Activated CD4-positive, CD25-positive, alpha-beta regulatory T cell treated with anti-CD3 and anti-CD28 coated beads, Interleukin-2, amount 50 U/mL, for 16 hours (primary cell): ENCODE results near the gene PACRG.

ENCODE experiments used
- DNase-seq: peaks from one replicate; pipeline ENCODE4 v3.0.0-alpha.2; 2020; ENCODE audit warnings: low read depth, low spot score

PACRG gene

GRCh38 chr6:162778603-162779002, 50.8 kb downstream of the PACRG start:
- no peak for DNase-seq

- DNase-seq: no peak
These were observed 58.0 kb downstream of the PACRG start for GRCh38 chr6:162785632-162786242.

- no peak for DNase-seq
These were observed 70.9 kb downstream of the PACRG start for GRCh38 chr6:162798546-162799266.

- no peak for DNase-seq
These were observed 86.7 kb downstream of the PACRG start for GRCh38 chr6:162814426-162814973.

GRCh38 chr6:162817196-162817595, 89.4 kb downstream of the PACRG start:
- no peak for DNase-seq

GRCh38 chr6:162819284-162819683, 91.5 kb downstream of the PACRG start:
- DNase-seq: no peak

- DNase-seq: no peak
These were observed 93.3 kb downstream of the PACRG start for GRCh38 chr6:162821102-162821501.

- no peak for DNase-seq
These were observed 97.8 kb downstream of the PACRG start for GRCh38 chr6:162825597-162825996.

- DNase-seq: no peak
These were observed 101.4 kb downstream of the PACRG start for GRCh38 chr6:162829013-162829742.

- DNase-seq: no peak
These were observed 106.0 kb downstream of the PACRG start for GRCh38 chr6:162833776-162834175.

GRCh38 chr6:162845972-162846371, 118.2 kb downstream of the PACRG start:
- DNase-seq: no peak

GRCh38 chr6:162846723-162847122, 118.9 kb downstream of the PACRG start:
- no peak for DNase-seq

- no peak for DNase-seq
These were observed 121.5 kb downstream of the PACRG start for GRCh38 chr6:162849269-162849668.

GRCh38 chr6:162852192-162852591, 124.4 kb downstream of the PACRG start:
- no peak for DNase-seq

- DNase-seq: no peak
These were observed 125.2 kb downstream of the PACRG start for GRCh38 chr6:162852840-162853577.

GRCh38 chr6:162854228-162854627, 126.5 kb downstream of the PACRG start:
- no peak for DNase-seq

GRCh38 chr6:162854734-162855191, 127.0 kb downstream of the PACRG start:
- no peak for DNase-seq

- no peak for DNase-seq
These were observed 129.1 kb downstream of the PACRG start for GRCh38 chr6:162856885-162857284.

GRCh38 chr6:162857326-162857725, 129.6 kb downstream of the PACRG start:
- no peak for DNase-seq

- no peak for DNase-seq
These were observed 134.7 kb downstream of the PACRG start for GRCh38 chr6:162862462-162862861.

GRCh38 chr6:162862941-162863340, 135.2 kb downstream of the PACRG start:
- no peak for DNase-seq

GRCh38 chr6:162863821-162864220, 136.0 kb downstream of the PACRG start:
- DNase-seq: no peak
